DND-41 (cell line): Measurements from ENCODE around the gene SEM1.

ENCODE experiments used
- ATAC-seq: fragments of 200-7000 bp; cut with Tn5 transposase; 3 replicates; pipeline ENCODE4 v1.9.1; 2021; ENCODE audit warnings: low read depth; ENCODE audit not compliant: insufficient read depth
- DNase-seq: peaks from one replicate; pipeline ENCODE4 v3.0.0-alpha.2; 2020
- H2AFZ ChIP-seq: 2 replicates; pipeline ENCODE4 v1.6.0; 2012; ENCODE audit warnings: low read depth, low read length
- H3K27ac ChIP-seq: 2 replicates; pipeline ENCODE4 v1.5.1; 2012; ENCODE audit warnings: low read length, inconsistent platforms
- H3K27me3 ChIP-seq: fragments of 200-600 bp; sonication (generic); 2 replicates; pipeline ENCODE4 v1.6.0; 2012; ENCODE audit warnings: low read length, mild to moderate bottlenecking, inconsistent platforms; ENCODE audit not compliant: insufficient read depth, poor library complexity
- H3K36me3 ChIP-seq: 2 replicates; pipeline ENCODE4 v1.5.1; 2012; ENCODE audit warnings: low read length, inconsistent platforms; ENCODE audit not compliant: insufficient read depth
- H3K4me1 ChIP-seq: 2 replicates; pipeline ENCODE4 v1.5.1; 2012; ENCODE audit warnings: mild to moderate bottlenecking, low read length; ENCODE audit not compliant: insufficient read depth
- H3K4me2 ChIP-seq: 2 replicates; pipeline ENCODE4 v1.6.0; 2012; ENCODE audit warnings: mild to moderate bottlenecking, moderate library complexity, low read length, inconsistent platforms; ENCODE audit not compliant: insufficient read depth
- H3K4me3 ChIP-seq, 2 experiments: fragments of 200-600 bp in 1 of 2; shearing (Covaris generic) in 1 of 2; 2 replicates each; pipeline ENCODE4 v1.5.1; 2012 to 2016; ENCODE audit warnings: inconsistent platforms in 2 of 2, low read length in 2 of 2, mild to moderate bottlenecking in 2 of 2, low read depth in 1 of 2, moderate library complexity in 1 of 2
- H3K79me2 ChIP-seq: 2 replicates; pipeline ENCODE4 v1.6.0; 2012; ENCODE audit warnings: low read length, inconsistent platforms; ENCODE audit not compliant: insufficient read depth
- H3K9ac ChIP-seq: 2 replicates; pipeline ENCODE4 v1.6.0; 2012; ENCODE audit warnings: low read depth, mild to moderate bottlenecking, inconsistent platforms, low read length, moderate library complexity
- H3K9me3 ChIP-seq: 2 replicates; pipeline ENCODE4 v1.5.1; 2012; ENCODE audit warnings: low read length, moderate library complexity, mild to moderate bottlenecking, inconsistent platforms; ENCODE audit not compliant: insufficient read depth, severe bottlenecking
- H4K20me1 ChIP-seq: 2 replicates; pipeline ENCODE4 v1.6.0; 2012; ENCODE audit warnings: low read length; ENCODE audit not compliant: insufficient read depth
- EZH2 ChIP-seq: IDR thresholded peaks from 3 replicates; pipeline ENCODE4 v1.6.1; 2012; ENCODE audit warnings: borderline replicate concordance, low read depth, mild to moderate bottlenecking, moderate library complexity, low read length, inconsistent platforms; ENCODE audit not compliant: severe bottlenecking
- TF ChIP-seq, protein P1 (sequence below): IDR thresholded peaks from 2 replicates; pipeline ENCODE4 v1.5.1; 2012; ENCODE audit warnings: borderline replicate concordance, low read length, moderate library complexity, mild to moderate bottlenecking; ENCODE audit not compliant: poor library complexity, severe bottlenecking; ENCODE audit errors: extremely low read depth

SEM1 gene

GRCh38 chr7:96640054-96640453 lies 69.6 kb downstream of the SEM1 start:
- no peaks in the 10 kb centered on the region for H3K4me1 ChIP-seq
- no peaks in the 10 kb centered on the region for H4K20me1 ChIP-seq
- no peaks in the 10 kb centered on the region for H3K36me3 ChIP-seq
- no peaks in the 10 kb centered on the region for H3K79me2 ChIP-seq
- no peak overlapping the region for H3K9ac ChIP-seq
- no peaks in the 10 kb centered on the region for H3K9me3 ChIP-seq
- H2AFZ ChIP-seq = no peak overlapping the region
- H3K27me3 ChIP-seq = no peaks in the 10 kb centered on the region
- no peak overlapping the region for H3K4me2 ChIP-seq
- no peak for DNase-seq
- no peak for ATAC-seq
- no peak overlapping the region for H3K4me3 ChIP-seq
- H3K27ac ChIP-seq = no peak overlapping the region
- TF ChIP-seq, protein P1, sequence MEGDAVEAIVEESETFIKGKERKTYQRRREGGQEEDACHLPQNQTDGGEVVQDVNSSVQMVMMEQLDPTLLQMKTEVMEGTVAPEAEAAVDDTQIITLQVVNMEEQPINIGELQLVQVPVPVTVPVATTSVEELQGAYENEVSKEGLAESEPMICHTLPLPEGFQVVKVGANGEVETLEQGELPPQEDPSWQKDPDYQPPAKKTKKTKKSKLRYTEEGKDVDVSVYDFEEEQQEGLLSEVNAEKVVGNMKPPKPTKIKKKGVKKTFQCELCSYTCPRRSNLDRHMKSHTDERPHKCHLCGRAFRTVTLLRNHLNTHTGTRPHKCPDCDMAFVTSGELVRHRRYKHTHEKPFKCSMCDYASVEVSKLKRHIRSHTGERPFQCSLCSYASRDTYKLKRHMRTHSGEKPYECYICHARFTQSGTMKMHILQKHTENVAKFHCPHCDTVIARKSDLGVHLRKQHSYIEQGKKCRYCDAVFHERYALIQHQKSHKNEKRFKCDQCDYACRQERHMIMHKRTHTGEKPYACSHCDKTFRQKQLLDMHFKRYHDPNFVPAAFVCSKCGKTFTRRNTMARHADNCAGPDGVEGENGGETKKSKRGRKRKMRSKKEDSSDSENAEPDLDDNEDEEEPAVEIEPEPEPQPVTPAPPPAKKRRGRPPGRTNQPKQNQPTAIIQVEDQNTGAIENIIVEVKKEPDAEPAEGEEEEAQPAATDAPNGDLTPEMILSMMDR = no peak
- no peak for TF ChIP-seq EZH2
